ENCODE measurements around the gene DPP9.

GRCh38 chr19:4649392-4650047, 74.1 kb downstream of the DPP9 start:
- TF ChIP-seq CTCF (IDR thresholded peaks at IDR 0.05) (no peak), POLR2A (IDR thresholded peaks at IDR 0.05) (no peak), POLR2AphosphoS5 (IDR thresholded peaks at IDR 0.05) (no peak)
